Right lobe of liver (tissue), 4 donors: ENCODE data around the gene RDX.

ENCODE experiments used
- POLR2A ChIP-seq: fragments of 450-650 bp; IDR thresholded peaks from one replicate; pipeline ENCODE4 v1.6.1; 2017; ENCODE audit warnings: antibody characterized with exemption, mild to moderate bottlenecking
- TF ChIP-seq, protein P1 (sequence below), 4 donors: fragments of 200-600 bp in 3 of 4; fragments of 450-650 bp in 1 of 4; IDR thresholded peaks; one replicate each; pipeline versions ENCODE4 v1.5.1 to v1.8.0; 2016 to 2022; ENCODE audit warnings: antibody characterized with exemption in 4 of 4, mild to moderate bottlenecking in 2 of 4
- donor health status: DM: no; HTN: no; CAD: no.
- donor health status: DM: no; HTN: no; CAD: no.
- donor health status: DM: no; HTN: yes; CAD: no.

- TF ChIP-seq, protein P1, sequence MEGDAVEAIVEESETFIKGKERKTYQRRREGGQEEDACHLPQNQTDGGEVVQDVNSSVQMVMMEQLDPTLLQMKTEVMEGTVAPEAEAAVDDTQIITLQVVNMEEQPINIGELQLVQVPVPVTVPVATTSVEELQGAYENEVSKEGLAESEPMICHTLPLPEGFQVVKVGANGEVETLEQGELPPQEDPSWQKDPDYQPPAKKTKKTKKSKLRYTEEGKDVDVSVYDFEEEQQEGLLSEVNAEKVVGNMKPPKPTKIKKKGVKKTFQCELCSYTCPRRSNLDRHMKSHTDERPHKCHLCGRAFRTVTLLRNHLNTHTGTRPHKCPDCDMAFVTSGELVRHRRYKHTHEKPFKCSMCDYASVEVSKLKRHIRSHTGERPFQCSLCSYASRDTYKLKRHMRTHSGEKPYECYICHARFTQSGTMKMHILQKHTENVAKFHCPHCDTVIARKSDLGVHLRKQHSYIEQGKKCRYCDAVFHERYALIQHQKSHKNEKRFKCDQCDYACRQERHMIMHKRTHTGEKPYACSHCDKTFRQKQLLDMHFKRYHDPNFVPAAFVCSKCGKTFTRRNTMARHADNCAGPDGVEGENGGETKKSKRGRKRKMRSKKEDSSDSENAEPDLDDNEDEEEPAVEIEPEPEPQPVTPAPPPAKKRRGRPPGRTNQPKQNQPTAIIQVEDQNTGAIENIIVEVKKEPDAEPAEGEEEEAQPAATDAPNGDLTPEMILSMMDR (IDR thresholded peaks at IDR 0.05), result no peak
- no peak for TF ChIP-seq POLR2A
Measured at GRCh38 chr11:110337570-110338193, 41.3 kb upstream of the RDX start.
